Gastroesophageal sphincter (tissue), 3 donors: ENCODE results near the gene KCNK2.

Experiments used
- POLR2A ChIP-seq, 2 donors: fragments of 450-650 bp; IDR thresholded peaks; one replicate each; pipeline ENCODE4 v1.6.1; 2017; ENCODE audit warnings: antibody characterized with exemption in 2 of 2, mild to moderate bottlenecking in 2 of 2, moderate library complexity in 1 of 2
- TF ChIP-seq, protein P1 (sequence below), 4 experiments: fragments of 200-600 bp in 2 of 4; fragments of 450-650 bp in 2 of 4; sonication (generic) in 1 of 4; IDR thresholded peaks; one replicate each; pipeline ENCODE4 v1.5.1; 2017 to 2019; ENCODE audit warnings: antibody characterized with exemption in 4 of 4, mild to moderate bottlenecking in 2 of 4, moderate library complexity in 2 of 4

- TF ChIP-seq, protein P1, sequence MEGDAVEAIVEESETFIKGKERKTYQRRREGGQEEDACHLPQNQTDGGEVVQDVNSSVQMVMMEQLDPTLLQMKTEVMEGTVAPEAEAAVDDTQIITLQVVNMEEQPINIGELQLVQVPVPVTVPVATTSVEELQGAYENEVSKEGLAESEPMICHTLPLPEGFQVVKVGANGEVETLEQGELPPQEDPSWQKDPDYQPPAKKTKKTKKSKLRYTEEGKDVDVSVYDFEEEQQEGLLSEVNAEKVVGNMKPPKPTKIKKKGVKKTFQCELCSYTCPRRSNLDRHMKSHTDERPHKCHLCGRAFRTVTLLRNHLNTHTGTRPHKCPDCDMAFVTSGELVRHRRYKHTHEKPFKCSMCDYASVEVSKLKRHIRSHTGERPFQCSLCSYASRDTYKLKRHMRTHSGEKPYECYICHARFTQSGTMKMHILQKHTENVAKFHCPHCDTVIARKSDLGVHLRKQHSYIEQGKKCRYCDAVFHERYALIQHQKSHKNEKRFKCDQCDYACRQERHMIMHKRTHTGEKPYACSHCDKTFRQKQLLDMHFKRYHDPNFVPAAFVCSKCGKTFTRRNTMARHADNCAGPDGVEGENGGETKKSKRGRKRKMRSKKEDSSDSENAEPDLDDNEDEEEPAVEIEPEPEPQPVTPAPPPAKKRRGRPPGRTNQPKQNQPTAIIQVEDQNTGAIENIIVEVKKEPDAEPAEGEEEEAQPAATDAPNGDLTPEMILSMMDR (IDR thresholded peaks at IDR 0.05) = no peak
- TF ChIP-seq POLR2A (IDR thresholded peaks at IDR 0.05) = no peak
Measured at GRCh38 chr1:215243345-215244054, 161.0 kb downstream of the KCNK2 start.
